A549 (cell line): Measurements from ENCODE around the gene DCTN3. TPM values are rescaled to one million over a fixed set of nuclear protein-coding genes. Genes with fewer than 3 reads are reported as not detected.

Experiments
- ATAC-seq, 2 experiments: fragments of 200-7000 bp in 1 of 2; fragments of >200 bp in 1 of 2; cut with Nextera tagmentation in 1 of 2; cut with Tn5 transposase in 1 of 2; 3 replicates each; pipeline versions ENCODE4 v1.8.0 to v1.9.1; 2018 to 2020; ENCODE audit warnings: mild to moderate bottlenecking in 1 of 2, moderate library complexity in 1 of 2
- CTCF ChIA-PET: fragments of 300-600 bp; sonication (Branson Sonifier 250); formaldehyde crosslinking; extraction: SDS; loops from one replicate; lab custom pipeline; 2021; ENCODE audit warnings: antibody characterized with exemption, inconsistent platforms; lab: Yijun Ruan, JAX
- POLR2A ChIA-PET: fragments of 350-600 bp; formaldehyde crosslinking; extraction: SDS; loops from one replicate; lab custom pipeline; 2021; ENCODE audit warnings: antibody characterized with exemption, inconsistent platforms; lab: Yijun Ruan, JAX
- DNase-seq, 2 experiments: peaks; one replicate each; pipeline versions ENCODE4 v3.0.0 to v3.0.0-alpha.2; 2011 to 2016; ENCODE audit warnings: low read depth in 1 of 2, low spot score in 1 of 2
- FAIRE-seq: peaks from 2 replicates; lab custom pipeline; 2011; peaks lifted over from hg19 to GRCh38; lab: Jason Lieb, UNC
- H3K27ac ChIP-seq, 2 experiments: fragments of >200 bp; sonication (Bioruptor Twin); formaldehyde crosslinking; 3 replicates each; pipeline ENCODE4 v1.5.1; 2016 to 2017
- H3K4me1 ChIP-seq: fragments of >200 bp; sonication (Bioruptor Twin); formaldehyde crosslinking; 3 replicates; pipeline ENCODE4 v1.6.1; 2016
- H3K4me2 ChIP-seq: fragments of >200 bp; sonication (Bioruptor Twin); formaldehyde crosslinking; 3 replicates; pipeline ENCODE4 v1.6.1; 2016
- H3K4me3 ChIP-seq: fragments of >200 bp; sonication (Bioruptor Twin); formaldehyde crosslinking; 3 replicates; pipeline ENCODE4 v1.5.1; 2016
- H3K9me3 ChIP-seq: fragments of >200 bp; sonication (Bioruptor Twin); formaldehyde crosslinking; 3 replicates; pipeline ENCODE4 v1.6.1; 2016
- ATOH8 ChIP-seq: fragments of 250-450 bp; sonication (Bioruptor Pico); IDR thresholded peaks from 2 replicates; pipeline ENCODE4 v1.5.0; 2020; ENCODE audit warnings: low read depth, mild to moderate bottlenecking, moderate library complexity
- CBX2 ChIP-seq: fragments of 200-600 bp; sonication (generic); IDR thresholded peaks from 2 replicates; pipeline ENCODE4 v1.6.1; 2016; ENCODE audit warnings: low read depth, mild to moderate bottlenecking, borderline replicate concordance
- CBX8 ChIP-seq: fragments of 200-600 bp; sonication (generic); IDR thresholded peaks from 2 replicates; pipeline ENCODE4 v1.6.1; 2016
- CEBPB ChIP-seq, 2 experiments: fragments of >200 bp in 1 of 2; sonication (Bioruptor Twin) in 1 of 2; formaldehyde crosslinking in 1 of 2; IDR thresholded peaks; 2 replicates each; pipeline ENCODE4 v1.6.1; 2012 to 2016
- CHD2 ChIP-seq: fragments of 150-350 bp; IDR thresholded peaks from 2 replicates; pipeline ENCODE4 v1.6.1; 2014; ENCODE audit warnings: low read length; ENCODE audit not compliant: partially characterized antibody
- E2F6 ChIP-seq: IDR thresholded peaks from 2 replicates; pipeline ENCODE4 v1.6.1; 2012; ENCODE audit warnings: low read depth, borderline replicate concordance
- EHF ChIP-seq: fragments of 250-450 bp; sonication (Bioruptor Pico); IDR thresholded peaks from 2 replicates; pipeline ENCODE4 v1.5.0; 2020; ENCODE audit warnings: mild to moderate bottlenecking
- ELK1 ChIP-seq: fragments of 150-350 bp; IDR thresholded peaks from 2 replicates; pipeline ENCODE4 v1.6.1; 2014; ENCODE audit warnings: low read depth, mild to moderate bottlenecking, low read length
- HDAC2 ChIP-seq: fragments of 200-600 bp; sonication (generic); IDR thresholded peaks from 2 replicates; pipeline ENCODE4 v1.6.1; 2016
- HEYL ChIP-seq: fragments of 250-450 bp; sonication (Bioruptor Pico); IDR thresholded peaks from 2 replicates; pipeline ENCODE4 v1.8.0; 2021; ENCODE audit warnings: mild to moderate bottlenecking, moderate library complexity
- JUN ChIP-seq, 2 experiments: fragments of >200 bp; sonication (Bioruptor Twin); formaldehyde crosslinking; IDR thresholded peaks; 2 replicates in 1 of 2; 3 replicates in 1 of 2; pipeline ENCODE4 v1.6.1; 2016 to 2017
- MAFK ChIP-seq: fragments of 450-650 bp; IDR thresholded peaks from 2 replicates; pipeline ENCODE4 v1.6.1; 2014; ENCODE audit not compliant: partially characterized antibody
- MAZ ChIP-seq: fragments of 150-350 bp; IDR thresholded peaks from 2 replicates; pipeline ENCODE4 v1.6.1; 2014; ENCODE audit warnings: antibody characterized with exemption, low read depth, low read length, borderline replicate concordance
- MYC ChIP-seq: IDR thresholded peaks from 2 replicates; pipeline ENCODE4 v1.6.1; 2012; ENCODE audit warnings: mild to moderate bottlenecking, inconsistent platforms, low read length, improper control_type of control experiment, borderline replicate concordance
- NFE2L2 ChIP-seq: fragments of 150-350 bp; conservative IDR thresholded peaks from 2 replicates; pipeline ENCODE4 v1.6.1; 2014; ENCODE audit warnings: low read length
- PBX3 ChIP-seq: IDR thresholded peaks from 2 replicates; pipeline ENCODE4 v1.6.1; 2012
- PHF8 ChIP-seq: fragments of 200-600 bp; sonication (generic); IDR thresholded peaks from 2 replicates; pipeline ENCODE4 v1.6.1; 2016; ENCODE audit warnings: low read depth, mild to moderate bottlenecking, antibody characterized with exemption, moderate library complexity, borderline replicate concordance
- RFX5 ChIP-seq: fragments of 450-650 bp; IDR thresholded peaks from 2 replicates; pipeline ENCODE4 v1.7.1; 2014; ENCODE audit warnings: antibody characterized with exemption, mild to moderate bottlenecking, moderate library complexity
- SMC3 ChIP-seq: fragments of >200 bp; sonication (Bioruptor Twin); formaldehyde crosslinking; IDR thresholded peaks from 3 replicates; pipeline ENCODE4 v1.6.1; 2018; ENCODE audit warnings: inconsistent platforms
- SREBF2 ChIP-seq: fragments of 450-650 bp; IDR thresholded peaks from 2 replicates; pipeline ENCODE4 v1.6.1; 2014; ENCODE audit warnings: mild to moderate bottlenecking, moderate library complexity
- TFCP2L1 ChIP-seq: fragments of 250-450 bp; sonication (Bioruptor Pico); IDR thresholded peaks from 2 replicates; pipeline ENCODE4 v1.5.0; 2021; ENCODE audit warnings: mild to moderate bottlenecking
- ZC3H11A ChIP-seq: fragments of 450-650 bp; IDR thresholded peaks from 2 replicates; pipeline ENCODE4 v1.6.1; 2014; ENCODE audit warnings: antibody characterized with exemption, mild to moderate bottlenecking
- ZFP36 ChIP-seq: fragments of 450-650 bp; IDR thresholded peaks from 2 replicates; pipeline ENCODE4 v1.6.1; 2014; ENCODE audit warnings: borderline replicate concordance; ENCODE audit not compliant: partially characterized antibody
- WGBS: methylation state at CpG from one replicate; pipeline ENCODE4 v1.1.6; 2017; ENCODE audit errors: missing lambda C conversion rate; 5-methylcytosine and 5-hydroxymethylcytosine counted together
- polyA plus RNA-seq, 4 experiments: library from polyadenylated mRNA; depleted of rRNA in 3 of 4; stranded (reverse); fragments of >200 nt; fragmentation: RNase III in 1 of 4; extraction: RNeasy Plus Mini Kit Qiagen cat#74134 plus additional on column Dnase treatment in 1 of 4; gene quantifications; 2 replicates in 3 of 4; 3 replicates in 1 of 4; pipeline ENCODE4 v1.2.3, GENCODE V29; 2011 to 2017

The DCTN3 gene
- polyA plus RNA-seq, 2 of the 4 experiments (the other 2 are of a cell fraction) = 74.3 to 92.9 TPM

GRCh38 chr9:34600908-34601307 lies 19.4 kb downstream of the DCTN3 start:
- Histone ChIP-seq H3K4me3 (no peak overlapping the region), H3K9me3 (no peaks in the 10 kb centered on the region), H3K4me1 (no peaks in the 10 kb centered on the region), H3K4me2 (no peak overlapping the region), H3K27ac (no peak overlapping the region)
- WGBS = 13% methylated on average over 1 of the region's 1 CpG
- FAIRE-seq (no peak), DNase-seq (no peak), ATAC-seq (no peak)
- ChIA-PET POLR2A (no interaction called here), CTCF (interaction anchor here (0.7 to 11.6 kb wide), 10 partner anchors 8 to 268 kb away, joined by 3 to 297 read pairs (median 5); no protein-coding TSS in a partner anchor)
- TF ChIP-seq MAZ = no peak
- TF ChIP-seq, all 56 proteins: peak for 0

GRCh38 chr9:34599546-34599945 lies 20.7 kb downstream of the DCTN3 start:
- no peak overlapping the region for H3K27ac ChIP-seq
- no peaks in the 10 kb centered on the region for H3K9me3 ChIP-seq
- H3K4me2 ChIP-seq = no peak overlapping the region
- no peak for ATAC-seq
- POLR2A ChIA-PET = no interaction called here
- TF ChIP-seq SREBF2 = no peak
- no peak for TF ChIP-seq ZC3H11A
- no peak for TF ChIP-seq NFE2L2
- TF ChIP-seq SMC3 = no peak
- no peak for TF ChIP-seq CBX8
- TF ChIP-seq JUN (IDR thresholded peaks at IDR 0.05) = no peak
- no peak for TF ChIP-seq MYC
- TF ChIP-seq HDAC2 = no peak
- no peak for TF ChIP-seq PBX3
- TF ChIP-seq RFX5 = no peak
- TF ChIP-seq CHD2 = no peak
- no peak for TF ChIP-seq TFCP2L1
- TF ChIP-seq ATOH8 (CRISPR knock-in tag) = no peak
- TF ChIP-seq PHF8 = no peak
- no peak for TF ChIP-seq MAFK
- TF ChIP-seq CEBPB (IDR thresholded peaks at IDR 0.05) = no peak
- TF ChIP-seq, all 56 proteins: peak for 0
- no peak overlapping the region for H3K4me3 ChIP-seq
- no peak for DNase-seq
- H3K4me1 ChIP-seq = no peaks in the 10 kb centered on the region
- CTCF ChIA-PET = interaction anchor here (0.5 to 11.6 kb wide), 10 partner anchors 35 to 681 kb away, joined by 3 to 297 read pairs (median 5); no protein-coding TSS in a partner anchor
- no peak for FAIRE-seq
- 20% methylated on average over 1 of the region's 1 CpG for WGBS

- FAIRE-seq (no peak), DNase-seq (no peak), ATAC-seq (no peak)
- 61% methylated on average over 9 of the region's 9 CpGs for WGBS
- no peak overlapping the region for H3K4me3 ChIP-seq
- H3K27ac ChIP-seq = no peak overlapping the region
- TF ChIP-seq ELK1 = no peak
- no peak for TF ChIP-seq HEYL (CRISPR knock-in tag)
- no peak for TF ChIP-seq E2F6
- TF ChIP-seq ATOH8 (CRISPR knock-in tag) = no peak
- no peak for TF ChIP-seq CBX2
- no peak for TF ChIP-seq ZFP36
- peak; percentile 5 for TF ChIP-seq MAFK
- TF ChIP-seq EHF = no peak
- POLR2A ChIA-PET = no interaction called here
- no peaks in the 10 kb centered on the region for H3K9me3 ChIP-seq
- H3K4me1 ChIP-seq = peaks cover 2% of the 10 kb centered on the region; the same call in 2 of the 3 replicates
- CTCF ChIA-PET = interaction anchor here (0.6 to 11.6 kb wide), 10 partner anchors 9 to 190 kb away, joined by 3 to 297 read pairs (median 26); no protein-coding TSS in a partner anchor
- no peak overlapping the region for H3K4me2 ChIP-seq
Measured at GRCh38 chr9:34594177-34594576, 26.1 kb downstream of the DCTN3 start.
